Effector memory CD4-positive, alpha-beta T cell (primary cell): ENCODE data around the gene TSPAN4.

ENCODE experiments used
- DNase-seq, 3 donors: peaks; one replicate each; pipeline ENCODE4 v3.0.0-alpha.2; 2020
- H3K27ac ChIP-seq: 2 replicates; pipeline ENCODE4 v1.7.0; 2013; ENCODE audit warnings: mild to moderate bottlenecking, low read length, moderate library complexity; ENCODE audit not compliant: insufficient read depth, poor library complexity, severe bottlenecking
- H3K27me3 ChIP-seq: replicated peaks from 2 replicates; pipeline ENCODE4 v1.7.0; 2013; ENCODE audit warnings: mild to moderate bottlenecking, low read length; ENCODE audit not compliant: insufficient read depth, control insufficient read depth, poor library complexity, severe bottlenecking
- H3K36me3 ChIP-seq: 2 replicates; pipeline ENCODE4 v1.7.0; 2013; ENCODE audit warnings: mild to moderate bottlenecking, low read length, moderate library complexity; ENCODE audit not compliant: control insufficient read depth, insufficient read depth
- H3K4me1 ChIP-seq: 2 replicates; pipeline ENCODE4 v1.7.0; 2013; ENCODE audit warnings: low read length, mild to moderate bottlenecking; ENCODE audit not compliant: control insufficient read depth, insufficient read depth, poor library complexity, severe bottlenecking
- H3K4me3 ChIP-seq: 2 replicates; pipeline ENCODE4 v1.7.0; 2013; ENCODE audit warnings: low read length, low read depth, mild to moderate bottlenecking; ENCODE audit not compliant: insufficient read depth, poor library complexity, severe bottlenecking
- H3K9me3 ChIP-seq: 2 replicates; pipeline ENCODE4 v1.7.0; 2013; ENCODE audit warnings: mild to moderate bottlenecking, low read length, moderate library complexity; ENCODE audit not compliant: control insufficient read depth

TSPAN4 gene

GRCh38 chr11:808427-809286 is 34.0 kb upstream of the TSPAN4 start:
- H3K27me3 ChIP-seq, result no peaks in the 10 kb centered on the region
- no peaks in the 10 kb centered on the region for H3K9me3 ChIP-seq
- peaks cover 37% of the 10 kb centered on the region for H3K4me1 ChIP-seq
- H3K36me3 ChIP-seq, result peaks cover 26% of the 10 kb centered on the region
- H3K4me3 ChIP-seq, result peak overlapping the region; percentile 98
- DNase-seq, result peak in 2 of 3 donors; percentile 16 to 36
- H3K27ac ChIP-seq, result peak overlapping the region; percentile 98

- no peaks in the 10 kb centered on the region for H3K27me3 ChIP-seq
- H3K4me1 ChIP-seq, result peaks cover 32% of the 10 kb centered on the region
- H3K4me3 ChIP-seq, result peak within 1 kb of the TSS; percentile 98
- peak within 1 kb of the TSS; percentile 98 for H3K27ac ChIP-seq
- H3K9me3 ChIP-seq, result no peaks in the 10 kb centered on the region
- H3K36me3 ChIP-seq, result peaks cover 26% of the 10 kb centered on the region
- DNase-seq, result peak; percentile 93 to 97 (median 95)
Measured at GRCh38 chr11:809287-810039, 33.2 kb upstream of the TSPAN4 start, which contains the start of gene RPLP2. Gene RPLP2, plus strand, starts transcription at chr11:809967. Its CDS starts 268 bp downstream, at chr11:810235.

GRCh38 chr11:810040-810567 is 32.5 kb upstream of the TSPAN4 start:
- peak overlapping the region; percentile 98 for H3K4me3 ChIP-seq
- H3K9me3 ChIP-seq, result no peaks in the 10 kb centered on the region
- no peak for DNase-seq
- peaks cover 26% of the 10 kb centered on the region for H3K4me1 ChIP-seq
- H3K27ac ChIP-seq, result peak overlapping the region; percentile 98
- H3K36me3 ChIP-seq, result peaks cover 26% of the 10 kb centered on the region
- no peaks in the 10 kb centered on the region for H3K27me3 ChIP-seq

GRCh38 chr11:811446-812245 is 31.0 kb upstream of the TSPAN4 start:
- no peaks in the 10 kb centered on the region for H3K9me3 ChIP-seq
- peaks cover 26% of the 10 kb centered on the region for H3K36me3 ChIP-seq
- no peak overlapping the region for H3K4me3 ChIP-seq
- peak overlapping the region; percentile 24 for H3K27ac ChIP-seq
- no peak for DNase-seq
- H3K27me3 ChIP-seq, result no peaks in the 10 kb centered on the region
- H3K4me1 ChIP-seq, result peaks cover 22% of the 10 kb centered on the region

DNA sequence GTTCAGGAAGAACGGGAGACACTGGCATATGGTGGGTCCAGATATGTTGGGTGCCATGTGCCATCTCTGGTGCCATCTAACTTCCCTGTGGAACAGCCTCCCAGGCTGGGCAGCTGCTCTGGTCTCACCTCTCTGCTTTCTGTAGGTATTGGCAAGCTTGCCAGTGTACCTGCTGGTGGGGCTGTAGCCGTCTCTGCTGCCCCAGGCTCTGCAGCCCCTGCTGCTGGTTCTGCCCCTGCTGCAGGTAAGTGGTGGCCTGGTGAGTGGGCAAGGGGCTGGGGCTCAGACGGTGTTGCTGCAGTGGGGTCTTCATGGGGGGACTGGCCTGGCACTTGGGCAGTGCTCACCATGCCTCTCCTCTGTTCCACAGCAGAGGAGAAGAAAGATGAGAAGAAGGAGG is 30.3 kb upstream of the TSPAN4 start:
- H3K36me3 ChIP-seq, result peaks cover 26% of the 10 kb centered on the region
- H3K27me3 ChIP-seq, result no peaks in the 10 kb centered on the region
- H3K4me1 ChIP-seq, result peaks cover 22% of the 10 kb centered on the region
- H3K27ac ChIP-seq, result no peak overlapping the region
- DNase-seq, result no peak
- no peak overlapping the region for H3K4me3 ChIP-seq
- H3K9me3 ChIP-seq, result no peaks in the 10 kb centered on the region

GRCh38 chr11:813072-813455 is 29.6 kb upstream of the TSPAN4 start:
- H3K36me3 ChIP-seq, result peaks cover 26% of the 10 kb centered on the region

DNA sequence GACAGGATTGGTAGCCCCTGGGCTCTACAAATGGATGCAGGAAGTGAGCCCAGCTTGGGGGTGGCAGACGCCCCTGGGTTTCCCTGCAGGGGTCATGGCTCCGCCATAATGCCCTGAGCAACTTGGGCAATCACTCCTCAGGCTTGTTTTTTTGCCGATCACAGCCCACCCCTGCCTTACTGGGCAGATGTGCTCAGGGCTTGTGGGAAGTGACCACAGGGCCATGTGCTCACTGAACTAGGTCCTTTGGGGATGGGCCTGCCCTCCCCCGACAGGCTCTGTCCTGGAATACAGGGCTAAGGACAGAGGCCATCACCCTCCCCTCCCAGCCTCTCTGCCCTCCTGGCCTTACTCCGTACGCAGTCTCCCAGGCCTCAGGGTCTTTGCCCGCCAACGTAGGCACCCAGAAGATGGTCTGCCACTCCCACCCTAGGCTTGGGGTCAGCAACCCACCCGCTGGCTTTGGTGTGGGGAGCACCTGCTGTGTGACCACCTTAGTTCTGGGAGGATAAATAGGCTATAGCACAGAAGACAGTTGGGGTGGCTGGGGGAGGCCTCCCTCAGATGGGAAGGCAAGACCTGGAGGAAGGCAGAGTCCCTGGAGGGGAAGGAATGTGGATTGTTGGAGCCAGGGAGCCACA is 29.1 kb upstream of the TSPAN4 start:
- Histone ChIP-seq H3K27me3 (no peaks in the 10 kb centered on the region), H3K36me3 (peaks cover 26% of the 10 kb centered on the region), H3K4me1 (peaks cover 21% of the 10 kb centered on the region), H3K4me3 (no peak overlapping the region), H3K27ac (no peak overlapping the region), H3K9me3 (no peaks in the 10 kb centered on the region)
- DNase-seq, result no peak

More at GRCh38 chr11:813072-813455, 29.6 kb upstream of the TSPAN4 start:
- Histone ChIP-seq H3K4me3 (no peak overlapping the region), H3K27ac (no peak overlapping the region), H3K4me1 (peaks cover 22% of the 10 kb centered on the region), H3K9me3 (no peaks in the 10 kb centered on the region), H3K27me3 (no peaks in the 10 kb centered on the region)
- no peak for DNase-seq

DNA sequence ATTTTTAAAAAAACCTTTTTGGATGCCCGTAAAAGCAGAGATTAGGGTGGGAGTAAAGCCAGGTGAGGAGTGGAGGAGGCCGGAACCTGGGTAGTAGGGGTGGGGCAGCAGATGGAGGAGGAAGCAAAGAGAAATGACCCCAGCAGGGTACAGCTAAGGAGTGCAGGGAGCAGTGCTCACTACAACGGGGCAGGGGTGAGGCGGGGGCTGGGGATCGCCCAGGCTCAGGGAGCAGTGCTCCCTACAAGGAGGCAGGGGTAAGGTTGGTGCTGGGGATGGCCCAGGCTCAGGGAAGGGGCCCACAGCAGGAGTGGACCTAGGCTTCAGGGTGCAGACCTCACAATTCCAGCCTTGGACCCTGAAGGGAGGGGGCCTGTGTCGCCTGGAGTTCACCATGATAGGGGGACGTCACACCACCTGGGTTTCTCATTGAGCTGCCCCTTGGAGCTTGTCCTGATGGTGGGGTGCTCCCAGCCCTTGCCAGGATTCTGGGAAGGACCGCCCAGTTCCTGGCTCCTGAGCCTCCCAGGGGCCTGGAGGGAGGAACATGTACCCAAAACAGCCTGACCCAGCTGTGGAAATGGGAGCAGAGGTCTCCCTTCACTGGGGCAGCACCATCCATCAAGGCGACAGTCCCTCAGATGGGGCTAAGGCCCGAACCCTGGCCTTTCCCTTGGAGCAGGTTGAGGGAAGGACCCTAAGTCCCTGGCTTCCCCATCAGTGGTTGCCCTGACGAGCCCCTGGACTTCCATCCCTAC is 26.8 kb upstream of the TSPAN4 start:
- Histone ChIP-seq H3K4me3 (no peak overlapping the region), H3K27me3 (no peaks in the 10 kb centered on the region), H3K9me3 (no peaks in the 10 kb centered on the region), H3K27ac (no peak overlapping the region), H3K4me1 (peaks cover 23% of the 10 kb centered on the region), H3K36me3 (peaks cover 26% of the 10 kb centered on the region)
- no peak for DNase-seq

GRCh38 chr11:816433-816779 is 26.2 kb upstream of the TSPAN4 start:
- H3K27ac ChIP-seq, result no peak overlapping the region
- no peaks in the 10 kb centered on the region for H3K27me3 ChIP-seq
- H3K4me3 ChIP-seq, result no peak overlapping the region
- DNase-seq, result no peak
- H3K36me3 ChIP-seq, result peaks cover 21% of the 10 kb centered on the region
- H3K9me3 ChIP-seq, result no peaks in the 10 kb centered on the region
- peaks cover 23% of the 10 kb centered on the region for H3K4me1 ChIP-seq
